Psoas muscle (tissue), 8 donors: Measurements from ENCODE around the gene PIR. TPM values are rescaled to one million over a fixed set of nuclear protein-coding genes. Genes with fewer than 3 reads are reported as not detected.
A peak's percentile ranks its signal among the peaks of the same experiment; 100 is the strongest.

ENCODE experiments used
- ATAC-seq, 4 donors: fragments of 200-7000 bp; cut with Tn5 transposase; one replicate each; pipeline ENCODE4 v1.9.1; 2020; ENCODE audit warnings: moderate library complexity in 3 of 4, mild to moderate bottlenecking in 2 of 4
- DNase-seq, 2 donors: peaks; one replicate each; pipeline ENCODE4 v3.0.0-alpha.2; 2020
- H3K27ac ChIP-seq: fragments of 200-600 bp; one replicate; pipeline ENCODE4 v1.8.0; 2022
- H3K27me3 ChIP-seq, 3 donors: fragments of 200-600 bp in 1 of 3; one replicate each; pipeline versions ENCODE4 v1.6.1 to v1.8.0; 2013 to 2022; ENCODE audit warnings: low read length in 2 of 3, mild to moderate bottlenecking in 2 of 3, moderate library complexity in 1 of 3; ENCODE audit not compliant: insufficient read depth in 3 of 3
- H3K36me3 ChIP-seq, 2 donors: fragments of 200-600 bp in 1 of 2; one replicate each; pipeline versions ENCODE4 v1.6.1 to v1.8.0; 2013 to 2022; ENCODE audit warnings: low read depth in 1 of 2, mild to moderate bottlenecking in 1 of 2, moderate library complexity in 1 of 2; ENCODE audit not compliant: insufficient read depth in 1 of 2
- H3K4me1 ChIP-seq: fragments of 200-600 bp; one replicate; pipeline ENCODE4 v1.8.0; 2022
- H3K4me3 ChIP-seq: fragments of 200-600 bp; one replicate; pipeline ENCODE4 v1.8.0; 2022; ENCODE audit warnings: mild to moderate bottlenecking
- H3K9me3 ChIP-seq: fragments of 200-600 bp; one replicate; pipeline ENCODE4 v1.8.0; 2022
- WGBS, 3 donors: extraction: QIAGEN DNeasy Blood & Tissue Kit; methylation state at CpG; one replicate each; pipeline versions ENCODE4 v1.1.6 to v1.1.7; 2013; 5-methylcytosine and 5-hydroxymethylcytosine counted together
- intact Hi-C, 2 donors: fragments of 100-400 bp; cut with DNase I; formaldehyde crosslinking; loops; one replicate each; pipeline versions ENCODE4 v1.11.0 to v1.14.2; 2022
- polyA plus RNA-seq, 3 donors: library from polyadenylated mRNA; stranded (reverse); fragments of 200-250 nt; gene quantifications; one replicate each; pipeline ENCODE4 v1.2.3, GENCODE V29; 2013
- total RNA-seq, 4 donors: library from RNA; stranded (reverse); fragmentation: NEBNext Ultra II Directional in 2 of 4; extraction: Animal tissue kit (Norgen Biotek cat#: 25700) in 2 of 4; gene quantifications; one replicate each; pipeline versions ENCODE4 v1.2.1 to v1.2.4, GENCODE V29; 2021 to 2023
- TF ChIP-seq, protein P1 (sequence below): fragments of 200-600 bp; IDR thresholded peaks from one replicate; pipeline ENCODE4 v1.8.0; 2022; ENCODE audit warnings: antibody characterized with exemption
- donor health status: healthy with polysubstance abuse.
- donor health status: DM: no; HTN: no; CAD: no; lungs with moderate emphysema.
- donor health status: Bipolar disorder and iron deficiency.
- donor health status: healthy.
- donor health status: DM: yes; HTN: yes; CAD: no.
- donor health status: DM: no; HTN: no; CAD: no.
- donor health status: DM: no; HTN: no; CAD: no.
- donor health status: DM: yes; HTN: yes; CAD: no.

The PIR gene
- total and polyA plus RNA-seq, 7 donors: 9.6 to 25.1 (median 14.3) TPM

DNA sequence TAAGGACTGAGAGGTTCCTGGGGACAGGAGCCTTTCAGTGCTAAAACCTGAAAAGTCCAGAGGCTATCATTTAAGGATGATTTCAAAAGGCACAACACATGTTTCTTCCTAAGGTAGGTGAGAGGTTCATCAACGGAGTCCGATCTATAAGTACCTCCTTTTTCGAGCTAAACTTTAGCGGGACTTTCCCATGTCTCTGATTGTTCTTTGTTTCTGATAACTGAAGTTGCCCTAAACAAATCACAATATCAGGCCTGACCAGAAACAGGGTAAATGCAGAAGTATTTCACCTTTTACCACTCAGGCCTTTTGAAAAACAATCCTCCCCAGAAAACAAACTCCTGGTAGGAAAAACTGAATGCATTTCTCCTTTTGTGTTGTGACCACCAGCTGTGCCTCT lies 17.6 kb downstream of the PIR start:
- H3K27me3 ChIP-seq: no peaks in the 10 kb centered on the region
- H3K9me3 ChIP-seq: no peaks in the 10 kb centered on the region
- no peak overlapping the region for H3K4me3 ChIP-seq
- H3K36me3 ChIP-seq: peaks cover 0 to 32% of the 10 kb centered on the region in 2 donors
- TF ChIP-seq, protein P1, sequence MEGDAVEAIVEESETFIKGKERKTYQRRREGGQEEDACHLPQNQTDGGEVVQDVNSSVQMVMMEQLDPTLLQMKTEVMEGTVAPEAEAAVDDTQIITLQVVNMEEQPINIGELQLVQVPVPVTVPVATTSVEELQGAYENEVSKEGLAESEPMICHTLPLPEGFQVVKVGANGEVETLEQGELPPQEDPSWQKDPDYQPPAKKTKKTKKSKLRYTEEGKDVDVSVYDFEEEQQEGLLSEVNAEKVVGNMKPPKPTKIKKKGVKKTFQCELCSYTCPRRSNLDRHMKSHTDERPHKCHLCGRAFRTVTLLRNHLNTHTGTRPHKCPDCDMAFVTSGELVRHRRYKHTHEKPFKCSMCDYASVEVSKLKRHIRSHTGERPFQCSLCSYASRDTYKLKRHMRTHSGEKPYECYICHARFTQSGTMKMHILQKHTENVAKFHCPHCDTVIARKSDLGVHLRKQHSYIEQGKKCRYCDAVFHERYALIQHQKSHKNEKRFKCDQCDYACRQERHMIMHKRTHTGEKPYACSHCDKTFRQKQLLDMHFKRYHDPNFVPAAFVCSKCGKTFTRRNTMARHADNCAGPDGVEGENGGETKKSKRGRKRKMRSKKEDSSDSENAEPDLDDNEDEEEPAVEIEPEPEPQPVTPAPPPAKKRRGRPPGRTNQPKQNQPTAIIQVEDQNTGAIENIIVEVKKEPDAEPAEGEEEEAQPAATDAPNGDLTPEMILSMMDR: no peak
- DNase-seq (no peak), ATAC-seq (no peak)
- H3K4me1 ChIP-seq: peaks cover 2% of the 10 kb centered on the region
- WGBS, 3 donors: 68 to 81% (median 77%) methylated on average over 4 of the region's 4 CpGs
- intact Hi-C loops: no loop called here
- H3K27ac ChIP-seq: no peak overlapping the region

DNA sequence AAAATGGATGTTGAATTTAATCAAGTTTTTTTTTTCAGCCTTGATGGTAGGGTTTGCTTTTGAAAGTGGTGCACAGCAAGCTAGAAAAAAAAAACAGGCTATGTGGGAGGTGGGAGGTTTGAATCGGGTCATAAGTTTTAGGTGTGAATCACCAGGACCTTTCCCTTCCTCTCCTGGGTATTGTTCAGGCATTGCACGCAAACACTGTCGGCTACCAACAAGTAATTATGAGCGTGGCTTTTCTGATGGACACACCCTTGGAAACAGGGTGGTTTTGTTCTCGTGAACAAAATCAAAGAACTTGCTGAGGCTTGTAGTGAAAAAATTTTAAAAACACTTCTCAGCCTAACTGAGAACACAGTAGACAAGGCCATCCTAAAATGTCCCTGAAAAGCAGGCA lies 18.1 kb downstream of the PIR start:
- H3K27me3 ChIP-seq: no peaks in the 10 kb centered on the region
- no peak overlapping the region for H3K27ac ChIP-seq
- TF ChIP-seq, protein P1: no peak
- H3K4me3 ChIP-seq: no peak overlapping the region
- DNase-seq: no peak
- H3K36me3 ChIP-seq: peaks cover 0 to 30% of the 10 kb centered on the region in 2 donors
- H3K4me1 ChIP-seq: no peaks in the 10 kb centered on the region
- 43 to 54% (median 47%) methylated on average over 5 of the region's 5 CpGs for WGBS, 3 donors
- H3K9me3 ChIP-seq: no peaks in the 10 kb centered on the region
- ATAC-seq: no peak
- intact Hi-C loops: no loop called here

DNA sequence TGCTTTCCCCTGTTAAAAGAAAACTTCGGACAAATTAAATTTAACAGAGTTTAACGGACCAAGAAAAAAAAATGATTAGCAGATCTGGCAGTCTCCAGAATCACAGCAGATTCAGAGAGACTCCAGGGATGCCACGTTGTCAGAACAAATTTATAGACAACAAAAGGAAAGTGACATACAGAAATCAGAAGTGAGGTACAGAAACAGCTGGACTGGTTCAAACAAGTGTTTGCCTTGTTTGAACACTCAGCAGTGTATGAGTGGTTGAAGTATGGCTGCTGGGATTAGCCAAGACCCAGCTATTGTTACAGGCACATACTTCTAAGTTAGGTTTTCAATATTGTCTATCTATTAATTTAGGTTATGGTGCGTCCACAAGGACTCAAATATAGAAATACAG lies 19.1 kb downstream of the PIR start:
- ATAC-seq: no peak
- TF ChIP-seq, protein P1: no peak
- intact Hi-C loops: no loop called here
- 67 to 81% (median 71%) methylated on average over 4 of the region's 4 CpGs for WGBS, 3 donors
- H3K9me3 ChIP-seq: no peaks in the 10 kb centered on the region
- peaks cover 0 to 23% of the 10 kb centered on the region in 2 donors for H3K36me3 ChIP-seq
- DNase-seq: no peak
- H3K27ac ChIP-seq: no peak overlapping the region
- H3K4me3 ChIP-seq: no peak overlapping the region
- H3K4me1 ChIP-seq: no peaks in the 10 kb centered on the region
- H3K27me3 ChIP-seq: no peaks in the 10 kb centered on the region

DNA sequence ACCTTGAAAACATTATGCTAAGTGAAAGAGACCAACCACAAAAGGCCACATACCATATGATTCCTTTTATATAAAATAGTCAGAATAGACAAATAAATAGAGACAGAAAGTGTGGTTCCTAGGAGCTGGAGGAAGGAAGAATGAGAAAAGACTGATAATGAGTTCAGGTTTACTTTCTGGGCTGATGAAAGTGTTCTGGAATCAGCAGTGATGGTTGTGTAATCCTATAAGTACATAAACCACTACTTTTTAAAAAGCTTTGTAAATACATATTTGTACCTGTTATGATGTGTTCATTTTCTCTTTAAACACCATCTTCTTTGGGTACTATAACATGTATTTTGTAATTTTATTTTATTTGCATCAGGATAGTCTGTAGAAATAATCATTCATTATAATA lies 20.6 kb downstream of the PIR start:
- Histone ChIP-seq H3K9me3 (no peaks in the 10 kb centered on the region), H3K4me1 (no peaks in the 10 kb centered on the region), H3K27me3 (no peaks in the 10 kb centered on the region), H3K4me3 (no peak overlapping the region), H3K27ac (no peak overlapping the region), H3K36me3 (peaks cover 0 to 8% of the 10 kb centered on the region in 2 donors)
- DNase-seq (no peak), ATAC-seq (no peak)
- TF ChIP-seq, protein P1: no peak
- intact Hi-C loops: no loop called here

DNA sequence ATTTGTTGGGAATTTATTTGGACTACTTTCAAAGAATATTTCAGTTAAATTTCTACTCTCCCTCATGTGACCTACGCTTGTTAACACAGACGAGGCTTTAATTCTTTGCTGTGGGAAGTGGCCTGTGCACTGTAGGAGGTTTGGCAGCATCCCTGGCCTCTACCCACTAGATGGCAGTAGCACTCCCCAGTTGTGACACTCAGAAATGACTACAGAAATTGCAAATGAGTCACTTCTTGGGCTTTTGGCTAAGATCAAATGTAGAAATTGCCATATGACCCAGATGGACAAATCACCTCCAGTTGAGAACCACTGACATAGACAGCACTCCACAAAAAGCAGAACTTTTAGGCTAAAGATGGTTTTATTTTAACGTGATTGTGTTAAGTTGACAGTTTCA lies 22.1 kb downstream of the PIR start:
- peaks cover 0 to 4% of the 10 kb centered on the region in 2 donors for H3K36me3 ChIP-seq
- TF ChIP-seq, protein P1: peak; percentile 65
- H3K9me3 ChIP-seq: no peaks in the 10 kb centered on the region
- peak; percentile 46 to 77 for DNase-seq
- no peaks in the 10 kb centered on the region for H3K27me3 ChIP-seq
- 23 to 64% (median 43%) methylated on average over 3 of the region's 3 CpGs for WGBS, 3 donors
- H3K4me3 ChIP-seq: no peak overlapping the region
- peak overlapping the region; percentile 1 for H3K27ac ChIP-seq
- no peaks in the 10 kb centered on the region for H3K4me1 ChIP-seq
- ATAC-seq: peak; percentile 65 to 91 (median 79)
- intact Hi-C loops: no loop called here
